SK-N-SH (cell line): ENCODE measurements around the gene RNF121. TPM values are rescaled to one million over a fixed set of nuclear protein-coding genes. Genes with fewer than 3 reads are reported as not detected.

ENCODE experiments used
- CTCF ChIA-PET: fragments of 300-600, 350-600 bp; formaldehyde crosslinking; extraction: SDS; loops from one replicate; lab custom pipeline; 2021; lab: Yijun Ruan, JAX
- POLR2A ChIA-PET: fragments of 350-600 bp; sonication (Branson Sonifier 250); formaldehyde crosslinking; extraction: SDS; loops from one replicate; lab custom pipeline; 2020; ENCODE audit warnings: antibody characterized with exemption, inconsistent platforms; lab: Yijun Ruan, JAX
- DNase-seq: peaks from one replicate; pipeline ENCODE4 v3.0.0; 2012
- H2AFZ ChIP-seq: fragments of 200-600 bp; sonication (generic); 2 replicates; pipeline ENCODE4 v1.8.1; 2016; ENCODE audit warnings: antibody characterized with exemption, mild to moderate bottlenecking, low read depth
- H3F3A ChIP-seq: fragments of 200-600 bp; sonication (generic); replicated peaks from 2 replicates; pipeline ENCODE3; 2016; ENCODE audit warnings: antibody characterized with exemption, mild to moderate bottlenecking; ENCODE audit not compliant: insufficient read depth
- H3K27ac ChIP-seq, 2 experiments: fragments of 200-500 bp in 1 of 2; fragments of 200-600 bp in 1 of 2; sonication (Bioruptor generic) in 1 of 2; sonication (generic), shearing (Covaris generic) in 1 of 2; 2 replicates each; pipeline versions ENCODE4 v1.5.1 to v1.6.1; 2014 to 2016; ENCODE audit warnings: low read depth in 2 of 2, inconsistent platforms in 1 of 2, low read length in 1 of 2, mild to moderate bottlenecking in 1 of 2, mixed read lengths in 1 of 2
- H3K27me3 ChIP-seq: fragments of 200-600 bp; sonication (generic), shearing (Covaris generic); 2 replicates; pipeline ENCODE4 v1.6.1; 2016; ENCODE audit warnings: mixed run types; ENCODE audit not compliant: insufficient read depth
- H3K36me3 ChIP-seq, 2 experiments: fragments of 200-500 bp in 1 of 2; fragments of 200-600 bp in 1 of 2; sonication (Bioruptor generic) in 1 of 2; sonication (generic) in 1 of 2; replicated peaks in 1 of 2; 2 replicates each; pipeline versions ENCODE3 to v1.5.1; 2014 to 2016; ENCODE audit warnings: low read length in 1 of 2, mild to moderate bottlenecking in 1 of 2; ENCODE audit not compliant: insufficient read depth in 2 of 2, control insufficient read depth in 1 of 2
- H3K4me1 ChIP-seq, 2 experiments: fragments of 200-500 bp in 1 of 2; fragments of 200-600 bp in 1 of 2; sonication (Bioruptor generic) in 1 of 2; sonication (generic), shearing (Covaris generic) in 1 of 2; 2 replicates each; pipeline versions ENCODE4 v1.5.1 to v1.6.1; 2014 to 2016; ENCODE audit warnings: low read depth in 1 of 2, low read length in 1 of 2, mixed run types in 1 of 2; ENCODE audit not compliant: insufficient read depth in 2 of 2, control insufficient read depth in 1 of 2
- H3K4me2 ChIP-seq: fragments of 200-600 bp; sonication (generic), shearing (Covaris generic); 2 replicates; pipeline ENCODE4 v1.6.1; 2017; ENCODE audit warnings: mixed run types
- H3K4me3 ChIP-seq, 2 experiments: fragments of 200-500 bp in 1 of 2; fragments of 200-600 bp in 1 of 2; sonication (Bioruptor generic) in 1 of 2; sonication (generic), shearing (Covaris generic) in 1 of 2; 2 replicates each; pipeline versions ENCODE4 v1.5.1 to v1.8.1; 2014 to 2016; ENCODE audit warnings: low read depth in 2 of 2, inconsistent platforms in 1 of 2, low read length in 1 of 2, mild to moderate bottlenecking in 1 of 2, mixed read lengths in 1 of 2, moderate library complexity in 1 of 2
- H3K79me2 ChIP-seq: fragments of 200-600 bp; sonication (generic); 2 replicates; pipeline ENCODE4 v1.8.1; 2017; ENCODE audit warnings: mild to moderate bottlenecking; ENCODE audit not compliant: insufficient read depth
- H3K9ac ChIP-seq: fragments of 200-600 bp; sonication (generic); 2 replicates; pipeline ENCODE4 v1.6.1; 2017; ENCODE audit warnings: mixed run types
- H3K9me2 ChIP-seq: fragments of 200-600 bp; sonication (generic); 2 replicates; pipeline ENCODE4 v1.6.1; 2017; ENCODE audit warnings: mixed run types
- H3K9me3 ChIP-seq: fragments of 200-600 bp; sonication (generic); 2 replicates; pipeline ENCODE4 v1.6.1; 2017; ENCODE audit warnings: mixed run types, mild to moderate bottlenecking, moderate library complexity
- H4K20me1 ChIP-seq: fragments of 200-600 bp; sonication (generic); 2 replicates; pipeline ENCODE4 v1.6.1; 2017; ENCODE audit warnings: mild to moderate bottlenecking, mixed run types; ENCODE audit not compliant: insufficient read depth
- CHD2 ChIP-seq: fragments of 150-350 bp; IDR thresholded peaks from 2 replicates; pipeline ENCODE4 v1.6.1; 2018; ENCODE audit warnings: low read length; ENCODE audit not compliant: partially characterized antibody
- ELF1 ChIP-seq: IDR thresholded peaks from 2 replicates; pipeline ENCODE4 v1.4.0; 2012
- EP300 ChIP-seq, 2 experiments: IDR thresholded peaks; 2 replicates each; pipeline versions ENCODE4 v1.4.0 to v1.6.1; 2012; ENCODE audit warnings: borderline replicate concordance in 1 of 2, low read depth in 1 of 2, low read length in 1 of 2
- FOSL2 ChIP-seq: IDR thresholded peaks from 2 replicates; pipeline ENCODE4 v1.4.0; 2012; ENCODE audit warnings: low read depth, mild to moderate bottlenecking, moderate library complexity, borderline replicate concordance
- FOXJ3 ChIP-seq: sonication (generic); formaldehyde crosslinking; IDR thresholded peaks from 2 replicates; pipeline ENCODE4 v1.5.1; 2020; ENCODE audit warnings: mild to moderate bottlenecking, missing genetic modification reagents
- JUND ChIP-seq: IDR thresholded peaks from 2 replicates; pipeline ENCODE4 v1.4.0; 2012
- MXI1 ChIP-seq: IDR thresholded peaks from 2 replicates; pipeline ENCODE4 v1.6.1; 2012; ENCODE audit warnings: mild to moderate bottlenecking, low read depth, low read length, improper control_type of control experiment
- NFIC ChIP-seq: IDR thresholded peaks from 2 replicates; pipeline ENCODE4 v1.4.0; 2012; ENCODE audit warnings: borderline replicate concordance
- NRF1 ChIP-seq: IDR thresholded peaks from 2 replicates; pipeline ENCODE4 v1.6.1; 2012; ENCODE audit warnings: low read depth, mild to moderate bottlenecking, low read length
- RAD21 ChIP-seq: IDR thresholded peaks from 2 replicates; pipeline ENCODE4 v1.6.1; 2012; ENCODE audit warnings: mild to moderate bottlenecking, low read length
- RCOR1 ChIP-seq: fragments of 150-350 bp; IDR thresholded peaks from 2 replicates; pipeline ENCODE4 v1.6.1; 2017; ENCODE audit warnings: antibody characterized with exemption, low read length
- RXRA ChIP-seq: IDR thresholded peaks from 2 replicates; pipeline ENCODE4 v1.4.0; 2012; ENCODE audit warnings: low read depth, mild to moderate bottlenecking, borderline replicate concordance
- SIN3A ChIP-seq: IDR thresholded peaks from 2 replicates; pipeline ENCODE4 v1.6.1; 2012; ENCODE audit warnings: low read depth, mild to moderate bottlenecking, low read length, moderate library complexity, borderline replicate concordance
- TAF1 ChIP-seq: IDR thresholded peaks from 2 replicates; pipeline ENCODE4 v1.6.1; 2012; ENCODE audit warnings: low read depth, mild to moderate bottlenecking, low read length, moderate library complexity, borderline replicate concordance
- TCF12 ChIP-seq: IDR thresholded peaks from 2 replicates; pipeline ENCODE4 v1.4.0; 2012
- TEAD4 ChIP-seq: IDR thresholded peaks from 2 replicates; pipeline ENCODE4 v1.4.0; 2012; ENCODE audit warnings: mild to moderate bottlenecking, borderline replicate concordance; ENCODE audit not compliant: insufficient read depth
- USF1 ChIP-seq: IDR thresholded peaks from 2 replicates; pipeline ENCODE4 v1.4.0; 2012; ENCODE audit warnings: low read depth, borderline replicate concordance
- USF2 ChIP-seq: fragments of 150-350 bp; IDR thresholded peaks from 2 replicates; pipeline ENCODE4 v1.6.1; 2017; ENCODE audit warnings: antibody characterized with exemption, low read length, low read depth, borderline replicate concordance
- YY1 ChIP-seq: IDR thresholded peaks from 2 replicates; pipeline ENCODE4 v1.4.0; 2012; ENCODE audit warnings: low read depth, mild to moderate bottlenecking
- ZBTB33 ChIP-seq: IDR thresholded peaks from 2 replicates; pipeline ENCODE4 v1.4.0; 2012; ENCODE audit warnings: low read depth, borderline replicate concordance
- WGBS: methylation state at CpG from one replicate; pipeline ENCODE4 v1.1.6; 2017; ENCODE audit warnings: low lambda C conversion rate; 5-methylcytosine and 5-hydroxymethylcytosine counted together
- polyA plus RNA-seq, 3 experiments: library from polyadenylated mRNA; depleted of rRNA; stranded (reverse); fragments of >200 nt; gene quantifications; 2 replicates each; pipeline ENCODE4 v1.2.3, GENCODE V29; 2012

The RNF121 gene
- polyA plus RNA-seq, 1 of the 3 experiments (the other 2 are of a cell fraction): 49.5 TPM

- no peak for DNase-seq
- H3K4me2 ChIP-seq: no peak overlapping the region
- POLR2A ChIA-PET: interaction anchor here (1.0 to 1.7 kb wide), 2 partner anchors 8 to 9 kb away, joined by 4 read pairs; no protein-coding TSS in a partner anchor
- peaks cover 64% of the 10 kb centered on the region for H4K20me1 ChIP-seq
- H3K36me3 ChIP-seq: peaks cover 46 to 99% of the 10 kb centered on the region in 2 experiments
- no peaks in the 10 kb centered on the region for H3K9me3 ChIP-seq
- TF ChIP-seq YY1 (no peak), TAF1 (no peak), RAD21 (no peak), JUND (no peak), EP300 (IDR thresholded peaks at IDR 0.05; ENCODE audit: borderline replicate concordance in 1 of 2, low read depth in 1 of 2, low read length in 1 of 2) (no peak), TEAD4 (no peak), RXRA (no peak), ZBTB33 (no peak), NRF1 (no peak), NFIC (no peak), FOXJ3 (no peak), FOSL2 (no peak), RCOR1 (no peak), MXI1 (no peak), TCF12 (no peak), SIN3A (no peak), ELF1 (no peak), USF1 (no peak), USF2 (no peak), CHD2 (no peak)
- no peak overlapping the region for H3K4me3 ChIP-seq
- H3K9ac ChIP-seq: no peak overlapping the region
- H3K27me3 ChIP-seq: no peaks in the 10 kb centered on the region
- CTCF ChIA-PET: interaction anchor here (1.3 to 2.4 kb wide), 4 partner anchors 16 to 82 kb away, joined by 6 to 16 read pairs (median 11); no protein-coding TSS in a partner anchor
- no peaks in the 10 kb centered on the region; a peak in 1 of 4 replicates for H3K4me1 ChIP-seq
- no peaks in the 10 kb centered on the region for H3K9me2 ChIP-seq
- H3F3A ChIP-seq: peaks cover 41% of the 10 kb centered on the region
- WGBS: 94% methylated on average over 6 of the region's 7 CpGs
- H3K79me2 ChIP-seq: peaks cover 2% of the 10 kb centered on the region; the same call in 1 of the 2 replicates
- H3K27ac ChIP-seq: no peak overlapping the region
- H2AFZ ChIP-seq: no peak overlapping the region
Measured at GRCh38 chr11:72008728-72009127, 79.9 kb downstream of the RNF121 start.
